T1000 (cell line): ENCODE data around the gene TMEM92.

Experiments used
- DNase-seq: peaks from one replicate; lab custom pipeline; 2025; ENCODE audit warnings: mixed read lengths; lab: John Stamatoyannopoulos, UW

TMEM92 gene

DNA sequence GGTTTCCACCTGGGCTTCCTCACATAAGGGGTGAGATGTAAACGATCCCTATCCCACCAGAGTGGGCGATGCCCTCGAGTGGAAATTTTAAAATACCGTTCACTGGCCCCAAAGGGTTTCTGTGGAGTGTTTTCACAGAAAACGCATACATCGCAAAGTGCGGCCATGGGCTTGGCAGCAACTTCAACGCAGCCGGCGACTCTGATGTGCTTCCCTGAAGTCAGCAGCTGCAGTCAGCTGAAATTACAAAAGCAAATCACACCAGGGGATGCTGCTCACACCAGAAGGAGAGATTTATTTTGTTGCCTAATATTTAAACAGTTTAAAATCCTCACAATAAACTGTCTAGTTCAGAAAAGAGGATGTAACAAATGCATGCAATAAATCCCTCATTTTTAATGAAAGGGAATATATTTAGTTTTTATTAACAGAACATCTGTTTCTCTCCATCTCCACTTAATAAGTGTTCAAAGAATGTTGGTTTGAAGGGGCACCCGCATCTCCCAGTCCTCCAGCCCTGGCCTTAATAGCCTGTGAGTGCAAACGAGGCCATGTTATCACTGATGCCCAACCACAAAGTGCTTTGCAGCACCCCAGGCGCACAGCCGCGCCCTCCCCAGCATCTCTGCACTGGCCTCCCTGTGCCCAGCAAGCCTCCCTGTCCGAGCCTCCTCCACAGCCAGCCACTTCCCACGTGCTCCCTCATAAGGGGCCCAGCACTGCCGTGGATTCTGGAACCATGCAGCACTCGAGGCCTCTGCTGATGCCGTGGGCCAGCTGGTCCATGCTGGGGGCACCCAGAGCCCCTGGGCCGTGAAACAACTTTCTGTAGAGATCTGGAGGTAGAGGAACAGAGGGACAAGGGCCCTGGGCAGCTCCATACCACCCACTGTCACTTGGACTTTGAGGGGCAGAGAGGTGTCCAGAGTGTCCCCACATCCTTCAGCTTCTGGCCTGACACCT, 54.4 kb downstream of the TMEM92 start:
- DNase-seq, result no peak

GRCh38 chr17:50329716-50330115, 55.5 kb downstream of the TMEM92 start:
- no peak for DNase-seq

GRCh38 chr17:50330151-50330775, 56.0 kb downstream of the TMEM92 start:
- DNase-seq, result no peak
